Astrocyte (in vitro differentiated cells and primary cell): Measurements from ENCODE around the gene OVCH1.

Source experiments
- EZH2 ChIP-seq: IDR thresholded peaks from 2 replicates; pipeline ENCODE4 v1.6.1; 2012; ENCODE audit warnings: mild to moderate bottlenecking, low read length, inconsistent platforms; ENCODE audit not compliant: insufficient read depth
- TF ChIP-seq, protein P1 (sequence below): IDR thresholded peaks from 2 replicates; pipeline ENCODE4 v1.5.1; 2011; ENCODE audit warnings: low read depth, mild to moderate bottlenecking, inconsistent platforms, low read length, moderate library complexity; ENCODE audit not compliant: insufficient read depth

- TF ChIP-seq, protein P1, sequence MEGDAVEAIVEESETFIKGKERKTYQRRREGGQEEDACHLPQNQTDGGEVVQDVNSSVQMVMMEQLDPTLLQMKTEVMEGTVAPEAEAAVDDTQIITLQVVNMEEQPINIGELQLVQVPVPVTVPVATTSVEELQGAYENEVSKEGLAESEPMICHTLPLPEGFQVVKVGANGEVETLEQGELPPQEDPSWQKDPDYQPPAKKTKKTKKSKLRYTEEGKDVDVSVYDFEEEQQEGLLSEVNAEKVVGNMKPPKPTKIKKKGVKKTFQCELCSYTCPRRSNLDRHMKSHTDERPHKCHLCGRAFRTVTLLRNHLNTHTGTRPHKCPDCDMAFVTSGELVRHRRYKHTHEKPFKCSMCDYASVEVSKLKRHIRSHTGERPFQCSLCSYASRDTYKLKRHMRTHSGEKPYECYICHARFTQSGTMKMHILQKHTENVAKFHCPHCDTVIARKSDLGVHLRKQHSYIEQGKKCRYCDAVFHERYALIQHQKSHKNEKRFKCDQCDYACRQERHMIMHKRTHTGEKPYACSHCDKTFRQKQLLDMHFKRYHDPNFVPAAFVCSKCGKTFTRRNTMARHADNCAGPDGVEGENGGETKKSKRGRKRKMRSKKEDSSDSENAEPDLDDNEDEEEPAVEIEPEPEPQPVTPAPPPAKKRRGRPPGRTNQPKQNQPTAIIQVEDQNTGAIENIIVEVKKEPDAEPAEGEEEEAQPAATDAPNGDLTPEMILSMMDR = no peak
- TF ChIP-seq EZH2 = no peak
These were observed 83.1 kb downstream of the OVCH1 start for GRCh38 chr12:29414368-29414767.
